HG03342 (cell line): ENCODE results near the gene LGR4.

Source experiments
- ATAC-seq: cut with Tn5 transposase; IDR thresholded peaks from one replicate; pipeline ENCODE4 v1.9.1; 2021; ENCODE audit warnings: mild to moderate bottlenecking, moderate library complexity; ENCODE audit not compliant: unreplicated experiment

LGR4 gene

DNA sequence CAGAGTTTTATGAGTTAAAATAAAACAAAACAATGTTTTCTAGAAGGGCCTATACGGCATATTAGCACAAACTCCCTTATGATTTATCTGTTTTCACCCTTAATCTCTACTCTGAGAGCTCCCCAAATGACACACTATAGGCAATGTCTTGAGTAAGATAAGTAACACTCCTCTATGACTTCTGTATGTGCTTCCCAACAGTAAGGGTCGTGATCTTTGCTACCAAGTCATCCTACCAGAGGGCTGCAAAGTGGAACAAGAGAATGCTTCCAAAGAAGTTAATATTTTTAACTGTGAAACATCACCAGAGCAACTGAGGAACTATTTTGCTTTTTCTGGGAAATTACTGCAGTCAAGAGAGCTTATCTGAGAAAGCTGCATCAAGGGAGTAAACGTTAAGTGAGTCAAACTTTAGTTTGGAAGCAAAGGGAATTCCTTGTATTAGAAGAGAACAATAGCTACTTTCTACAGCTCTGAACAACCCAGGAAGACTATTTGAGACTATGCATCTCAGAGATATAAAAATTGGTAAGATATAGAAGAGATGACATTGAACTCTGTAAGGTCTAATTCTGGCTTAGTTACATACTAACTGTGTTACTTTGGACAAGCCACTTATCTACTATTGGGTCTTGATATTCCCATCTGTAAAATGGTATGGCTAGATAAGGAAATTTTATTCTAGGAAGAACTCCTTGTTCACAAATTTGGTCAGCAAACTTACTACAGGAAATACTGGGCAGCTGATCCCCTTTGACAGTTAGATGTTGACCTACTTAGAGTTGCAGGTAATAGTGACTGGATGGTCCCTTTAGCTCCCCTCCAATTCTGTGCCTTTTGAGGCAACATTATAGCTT lies 65.9 kb downstream of the LGR4 start:
- ATAC-seq = no peak

DNA sequence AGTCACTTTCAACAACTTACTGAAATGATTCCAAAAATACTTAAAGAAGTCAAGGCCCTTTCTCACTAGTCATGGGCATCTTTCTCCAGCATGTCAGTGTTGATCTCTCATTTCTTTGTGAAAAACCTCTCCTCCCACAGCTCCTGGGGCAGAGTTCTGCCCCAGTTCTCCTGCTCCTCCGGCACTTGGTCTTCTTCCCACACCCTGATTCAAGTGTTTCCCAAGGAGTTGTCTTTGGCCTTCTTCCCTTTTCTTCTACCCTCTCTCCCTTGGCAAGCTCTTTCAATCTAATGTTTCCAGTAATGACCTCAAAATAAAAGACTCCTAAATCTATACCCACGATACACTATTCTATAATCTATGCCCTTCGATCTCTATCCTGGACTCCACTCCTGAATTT lies 67.5 kb downstream of the LGR4 start:
- no peak for ATAC-seq

DNA sequence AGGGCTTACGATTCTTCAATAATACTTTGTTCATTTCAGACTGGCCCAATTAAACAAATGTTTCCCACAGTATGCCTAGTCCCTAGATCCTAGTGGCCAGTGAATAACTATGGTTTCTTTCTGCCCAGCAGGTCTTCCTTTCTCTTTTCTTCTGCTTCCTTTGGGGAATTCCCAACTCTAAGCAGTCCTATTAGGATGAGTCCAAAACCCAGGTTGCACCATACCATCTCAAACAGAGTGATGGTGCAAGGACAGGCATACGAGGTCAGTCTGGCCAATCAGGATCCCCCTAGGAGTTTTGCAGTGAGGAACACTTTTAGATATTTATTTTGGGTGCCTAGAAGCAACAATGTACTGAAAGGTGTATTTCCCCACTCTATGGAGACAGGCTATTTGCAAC lies 68.2 kb downstream of the LGR4 start:
- ATAC-seq = no peak

DNA sequence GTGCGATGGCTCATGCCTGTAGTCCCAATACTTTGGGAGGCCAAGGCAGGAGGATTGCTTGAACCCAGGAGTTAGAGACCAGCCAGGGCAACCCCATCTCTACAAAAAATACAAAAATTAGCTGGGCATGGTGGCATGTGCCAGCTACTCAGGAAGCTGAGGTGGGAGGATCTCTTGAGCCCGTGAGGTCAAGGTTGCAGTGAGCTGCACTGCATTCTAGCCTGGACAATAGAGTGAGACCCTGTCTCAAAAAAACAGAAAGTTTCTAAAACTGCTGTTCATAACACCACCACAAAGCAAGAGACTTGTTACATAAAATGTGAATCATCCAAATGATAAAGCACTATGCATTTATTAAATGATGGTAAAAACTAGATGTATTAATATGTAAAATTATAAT lies 69.4 kb downstream of the LGR4 start:
- no peak for ATAC-seq

DNA sequence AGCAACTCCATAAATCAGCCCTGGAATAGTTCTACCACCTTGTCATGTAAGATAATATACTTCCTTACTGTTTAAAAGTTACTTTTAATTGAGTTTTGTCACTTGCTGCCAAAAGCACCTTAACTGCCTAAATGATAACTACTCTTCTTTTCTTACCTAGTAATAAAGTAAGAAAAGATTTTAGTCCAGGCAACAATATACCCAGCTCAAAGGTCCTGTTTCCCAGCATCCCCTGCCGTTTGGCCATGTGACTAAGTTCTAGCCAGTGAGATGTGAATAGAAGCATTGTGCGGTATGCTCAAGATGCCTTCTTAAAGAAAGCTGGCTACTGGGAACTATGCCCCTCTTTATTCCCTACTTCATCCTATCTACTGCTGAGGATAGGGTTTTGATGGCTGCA lies 70.1 kb downstream of the LGR4 start:
- ATAC-seq = no peak

DNA sequence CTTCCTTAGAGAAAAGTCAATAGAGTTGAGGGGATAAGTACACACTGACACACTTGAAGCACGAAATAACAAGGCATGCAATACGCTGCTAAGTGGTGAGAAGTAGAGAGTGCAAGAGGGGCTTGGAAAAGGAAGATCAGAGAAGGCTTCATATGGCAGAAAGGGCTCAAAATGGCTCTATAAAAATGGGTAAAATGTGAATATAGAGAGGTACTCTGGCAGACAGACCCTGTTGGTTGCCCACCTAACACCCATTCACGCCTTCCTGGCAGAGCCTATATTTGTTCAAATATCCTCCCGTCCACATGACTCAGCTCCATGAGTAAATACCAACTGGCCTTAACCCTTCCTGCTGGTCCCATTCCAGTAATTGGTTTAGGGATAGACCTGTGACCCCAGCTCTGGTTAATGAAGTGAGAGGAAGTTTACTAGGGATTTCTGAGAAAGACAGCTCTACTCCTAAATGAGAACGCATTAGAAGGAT lies 70.7 kb downstream of the LGR4 start:
- ATAC-seq = no peak

DNA sequence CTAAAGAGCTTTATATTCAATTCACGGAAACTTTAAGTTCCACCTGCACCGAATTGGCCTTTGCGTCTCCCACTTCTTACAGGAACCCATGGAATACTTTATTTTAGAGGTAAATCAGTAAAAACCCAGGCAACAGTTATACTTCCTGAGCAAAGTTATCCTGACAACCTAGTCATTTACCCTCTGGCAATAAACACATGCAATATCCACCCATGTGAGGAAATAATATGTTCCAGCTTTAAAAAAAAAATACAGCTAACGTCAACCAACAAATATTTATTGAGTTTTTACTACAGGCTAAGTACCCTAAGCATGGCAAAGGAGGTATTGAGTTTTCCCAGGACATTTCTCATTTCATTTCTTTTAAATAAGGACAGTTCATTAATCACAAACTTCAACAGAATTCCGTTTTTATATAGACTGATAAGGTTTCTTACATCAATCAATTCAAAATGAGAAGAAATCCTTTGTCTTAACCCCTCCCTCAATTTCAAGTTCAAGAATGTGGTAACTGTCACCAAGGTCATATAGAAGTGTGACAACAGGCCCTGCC lies 71.2 kb downstream of the LGR4 start:
- no peak for ATAC-seq

DNA sequence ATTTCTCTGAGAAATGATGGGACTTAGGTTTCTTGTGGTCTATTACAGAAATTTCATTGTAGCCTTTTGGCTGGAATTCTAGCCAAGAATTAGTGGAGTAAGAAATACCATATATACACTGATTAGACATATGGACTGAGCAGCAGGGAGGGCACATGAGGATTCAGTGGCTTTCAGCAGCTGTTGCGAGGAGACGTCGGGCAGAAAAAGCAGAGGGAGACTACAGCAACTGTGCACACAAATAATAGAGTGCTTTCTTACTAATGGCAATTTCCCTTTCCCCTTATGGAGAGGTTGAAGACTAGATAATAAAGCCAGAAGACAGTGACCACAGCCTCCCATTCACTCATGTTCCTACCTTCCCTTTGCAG lies 74.2 kb downstream of the LGR4 start:
- ATAC-seq = no peak

DNA sequence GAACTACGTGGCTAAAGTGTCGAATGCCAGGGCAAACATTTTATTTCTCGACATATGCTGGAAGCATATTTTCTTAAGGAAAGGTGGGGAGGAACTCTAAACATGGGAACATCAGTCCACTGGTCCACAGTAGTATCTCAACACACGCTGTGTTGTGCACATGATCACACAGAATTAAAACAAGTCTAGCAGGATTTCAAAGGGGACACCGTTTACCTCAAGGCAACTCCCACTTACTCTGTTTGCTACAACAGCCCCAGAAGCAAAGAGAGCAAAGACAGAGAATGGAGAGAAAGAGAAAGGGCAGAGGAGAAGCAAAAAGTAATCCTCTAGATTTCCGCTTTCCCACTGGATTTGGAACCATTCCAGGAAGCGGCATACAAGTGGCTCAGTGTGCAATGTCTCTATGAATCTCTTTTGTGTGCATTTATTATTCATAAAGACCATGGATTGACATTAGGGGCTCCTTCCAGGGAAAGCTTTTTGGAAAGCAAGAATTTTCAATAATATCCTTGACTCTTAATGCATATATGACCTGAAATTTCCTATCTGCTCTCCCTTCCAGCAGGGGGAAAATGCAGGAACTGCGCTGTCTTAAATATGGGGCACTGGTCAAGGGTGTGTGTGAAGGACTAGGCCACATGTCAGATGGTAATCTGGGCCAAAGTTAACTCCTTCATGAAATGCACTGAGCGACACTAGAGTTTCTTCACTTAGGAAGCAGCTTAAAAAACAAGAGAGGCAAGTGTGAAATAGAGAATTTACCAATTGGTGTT lies 74.8 kb downstream of the LGR4 start:
- ATAC-seq = no peak

DNA sequence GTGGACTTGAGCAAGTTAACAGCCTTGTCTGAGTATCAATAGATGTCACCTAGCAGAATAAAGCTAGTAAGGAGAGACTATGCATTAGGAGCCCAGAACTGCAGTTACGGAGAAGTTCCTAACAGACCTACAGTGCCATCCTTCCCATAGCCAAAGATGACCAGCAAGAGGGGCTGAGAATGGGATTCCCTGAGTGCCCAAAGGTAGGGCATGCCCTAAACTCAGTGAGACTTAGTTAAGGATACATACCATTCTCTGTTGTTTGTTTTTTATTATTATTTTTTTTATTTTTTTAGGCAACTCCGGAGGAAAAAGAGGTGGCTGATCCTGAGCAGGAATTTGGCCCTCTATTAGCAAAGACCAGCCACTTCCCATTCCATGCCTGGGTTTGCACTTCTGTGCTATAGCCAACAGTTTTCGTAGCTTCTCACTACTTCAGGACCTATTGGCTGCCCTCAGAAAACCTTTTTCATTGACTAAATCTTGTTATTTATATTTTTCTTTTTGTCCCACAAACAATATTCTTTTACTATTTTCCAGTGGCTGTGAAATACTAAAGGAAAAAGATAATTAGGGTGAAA lies 76.2 kb downstream of the LGR4 start:
- no peak for ATAC-seq

DNA sequence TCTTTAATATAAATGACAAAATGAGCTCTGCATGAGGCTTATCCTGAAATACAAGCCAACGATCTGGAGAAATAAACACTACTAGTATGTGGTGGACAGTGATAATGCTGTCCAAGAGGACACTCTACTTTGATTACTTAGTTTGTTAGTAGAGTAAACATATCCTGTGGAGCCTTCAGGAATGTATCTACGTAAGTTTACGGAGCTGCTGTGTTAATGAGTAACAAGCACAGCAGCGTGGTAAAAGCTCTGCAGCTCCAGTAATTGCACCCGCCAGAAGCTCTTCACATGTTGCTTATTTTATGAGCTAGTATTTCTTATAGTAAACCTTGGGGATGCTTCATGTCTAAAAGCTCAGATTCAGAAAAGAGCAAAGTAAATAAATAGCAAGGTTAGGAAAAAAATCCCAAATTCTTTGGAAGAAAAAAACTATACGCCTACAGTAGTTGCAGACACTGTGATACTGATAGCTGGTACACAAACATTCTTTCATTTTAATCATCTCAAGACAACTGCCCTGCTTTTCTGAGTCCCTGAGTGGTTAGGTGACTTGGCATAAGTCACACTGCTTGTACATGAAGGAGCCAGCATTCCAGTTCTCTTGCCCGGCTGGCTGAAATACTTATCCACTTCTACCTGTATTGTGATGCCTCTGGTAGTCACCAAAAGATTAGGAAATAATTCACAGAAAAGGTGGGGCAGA lies 76.9 kb downstream of the LGR4 start:
- no peak for ATAC-seq

DNA sequence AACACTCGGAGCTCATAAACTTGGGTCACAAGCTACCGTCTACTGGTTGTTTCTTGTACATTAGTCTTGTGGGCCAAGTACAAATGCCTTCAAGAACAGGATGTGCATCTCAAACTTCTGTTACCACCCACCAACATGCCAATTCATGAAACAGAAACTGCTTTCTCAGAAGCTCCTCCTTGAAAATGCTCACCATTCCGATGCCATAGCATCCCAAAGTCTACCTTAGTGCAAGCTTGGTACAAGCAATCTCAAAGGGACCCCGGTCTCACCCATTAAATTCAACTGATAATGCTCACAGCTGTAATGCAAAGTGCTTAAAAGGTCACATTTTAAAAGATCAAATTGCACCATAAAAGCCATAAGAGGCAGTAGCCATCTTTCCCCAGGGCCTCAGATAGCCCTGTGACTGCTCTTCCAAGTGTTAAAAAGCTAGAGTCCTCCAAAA lies 77.8 kb downstream of the LGR4 start:
- no peak for ATAC-seq

DNA sequence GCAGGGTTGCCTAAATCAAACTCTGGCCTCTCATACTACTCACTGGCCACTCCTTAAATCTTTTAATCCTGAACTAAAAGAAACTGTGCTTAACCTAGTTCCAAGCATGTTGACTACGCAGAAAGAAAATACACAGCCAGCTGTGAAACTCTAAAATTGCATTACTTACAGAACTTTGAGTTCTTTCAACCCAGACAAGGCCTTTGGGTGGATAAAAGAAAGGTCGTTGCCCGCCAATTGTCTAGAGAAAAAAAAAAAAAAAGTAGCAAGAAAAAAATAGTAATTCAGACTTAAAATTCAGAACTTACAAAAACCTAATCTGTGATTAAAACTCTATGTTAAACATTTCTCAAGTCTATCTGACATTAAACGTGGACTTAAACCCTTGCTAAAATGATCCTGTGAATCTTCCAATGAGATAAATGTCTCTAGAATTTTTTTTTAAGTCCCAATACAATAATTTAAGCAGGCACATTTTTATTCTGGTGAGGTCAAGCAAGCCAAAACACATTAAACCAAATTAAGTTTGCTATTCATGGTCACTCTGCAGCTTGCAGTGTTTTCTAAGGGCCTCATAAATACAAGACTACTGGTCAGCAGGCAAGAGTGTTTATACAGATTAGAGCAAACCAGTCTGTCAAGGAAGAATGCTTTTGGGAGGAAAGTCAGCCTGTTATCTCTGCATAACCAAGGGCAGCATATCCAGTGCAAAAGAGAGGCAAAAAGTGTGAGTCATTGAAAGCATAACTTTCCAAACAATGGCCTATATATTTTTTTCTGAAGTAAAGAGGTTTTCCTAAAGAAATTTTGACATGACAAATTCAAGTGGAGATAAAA lies 80.1 kb downstream of the LGR4 start:
- no peak for ATAC-seq

DNA sequence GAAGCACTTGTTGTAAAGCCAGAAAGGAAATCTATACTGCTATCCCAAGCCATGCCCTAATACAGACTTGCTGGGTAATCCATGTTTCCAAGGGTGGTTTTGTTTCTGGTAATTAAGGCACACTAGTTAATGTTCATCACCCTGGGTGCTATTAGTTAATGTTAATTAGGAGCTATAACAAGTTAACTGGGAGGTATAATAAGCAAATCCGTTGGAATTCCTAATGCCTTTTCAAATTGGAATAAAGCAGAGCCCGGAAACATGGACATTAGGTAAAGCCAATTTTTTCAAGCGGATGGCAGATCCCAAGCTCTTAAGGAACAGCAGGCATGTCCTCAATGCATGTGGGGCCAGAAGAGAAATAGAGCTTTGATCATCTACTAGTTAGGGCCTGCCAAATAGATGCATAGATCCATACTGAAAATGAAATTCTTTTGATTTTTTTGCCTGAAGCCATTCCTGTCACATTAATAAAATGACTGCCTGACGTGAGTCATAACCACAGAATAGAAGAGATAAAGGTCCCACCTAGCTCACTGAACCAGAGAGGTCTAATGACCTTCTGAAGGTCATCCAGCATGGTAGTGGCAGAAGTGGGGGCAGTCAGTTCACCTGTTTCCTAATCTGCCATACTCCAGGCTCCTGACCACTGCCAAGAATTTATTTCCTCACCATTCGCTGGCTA lies 81.1 kb downstream of the LGR4 start:
- no peak for ATAC-seq

DNA sequence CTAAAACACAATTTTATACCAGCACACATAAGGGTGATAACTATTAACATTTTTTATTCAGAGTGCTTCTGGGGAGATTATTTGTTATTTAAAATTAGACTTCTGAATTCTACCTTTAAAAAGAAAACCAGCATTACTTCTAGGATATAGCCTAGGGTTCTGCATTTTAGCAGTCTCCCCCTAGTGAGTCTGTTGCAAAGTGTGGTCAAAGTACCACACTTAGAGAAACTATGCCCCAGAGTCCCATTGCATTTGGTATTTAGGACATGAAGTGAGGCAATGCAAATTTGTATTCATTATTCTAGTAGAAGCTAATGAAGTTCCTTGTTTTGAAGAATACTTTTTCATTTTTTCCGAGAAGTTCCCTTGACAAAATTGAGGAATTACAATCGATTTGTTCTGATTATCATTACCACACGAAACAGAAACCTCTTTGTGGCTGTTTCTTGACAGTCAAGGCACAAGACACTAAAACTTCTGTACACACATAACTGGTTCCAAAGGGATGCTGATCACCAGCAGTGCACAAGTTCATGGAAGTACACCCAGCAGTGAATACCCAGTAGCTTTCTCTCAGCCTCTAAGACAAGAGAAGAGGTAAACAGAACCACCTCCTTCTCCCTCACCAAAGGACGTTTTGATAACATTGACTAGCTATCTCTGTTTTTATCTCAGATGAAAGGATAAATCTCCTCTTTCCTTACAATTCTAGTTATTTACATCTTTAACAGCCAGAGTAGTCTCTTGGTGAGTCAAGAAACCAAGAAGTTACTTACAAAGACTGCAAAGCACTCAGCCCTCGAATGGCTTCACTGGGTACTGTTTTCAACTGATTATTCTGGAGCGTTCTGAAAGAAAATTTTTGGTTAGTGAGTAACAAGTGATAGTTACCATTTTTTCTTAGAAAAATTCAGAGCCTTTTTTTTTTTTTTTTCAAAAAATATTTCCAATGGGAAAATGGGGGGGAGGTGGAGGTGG lies 82.0 kb downstream of the LGR4 start:
- ATAC-seq = no peak

DNA sequence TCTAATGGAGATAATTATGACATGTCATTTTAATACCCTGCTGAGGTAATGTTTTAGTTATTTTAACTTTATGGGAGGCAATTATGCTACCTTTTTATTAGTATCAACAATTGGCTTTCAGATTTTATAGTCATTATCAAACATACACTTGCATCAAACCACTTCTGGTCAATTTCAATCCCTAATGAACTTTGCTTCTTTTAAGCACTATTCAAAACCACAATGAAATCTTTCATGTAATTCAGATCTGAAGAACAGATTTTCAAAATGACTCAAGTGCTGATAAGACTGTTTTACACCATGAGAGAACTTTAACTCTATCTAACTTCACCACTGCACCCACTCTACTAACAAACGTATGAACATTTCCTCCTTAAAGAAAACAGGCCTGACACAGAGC lies 83.7 kb downstream of the LGR4 start:
- no peak for ATAC-seq

DNA sequence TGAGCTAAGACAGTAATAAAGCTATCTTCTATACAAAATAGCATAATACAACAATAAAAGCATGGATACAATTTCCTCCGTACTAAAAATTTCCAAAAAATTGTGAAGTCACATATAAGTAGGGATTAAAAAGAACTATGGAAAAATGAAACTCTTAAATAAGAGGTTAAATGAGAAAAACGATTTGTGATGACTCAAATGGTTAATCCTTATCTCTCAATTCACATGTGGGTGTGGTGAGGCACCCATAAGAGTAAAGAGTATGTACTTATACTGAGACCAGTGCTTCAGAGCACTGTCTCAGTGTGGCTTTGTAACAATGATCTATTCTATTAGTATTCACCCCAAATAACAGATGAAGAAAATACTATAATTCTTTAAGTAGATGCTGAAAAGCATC lies 84.6 kb downstream of the LGR4 start:
- no peak for ATAC-seq

DNA sequence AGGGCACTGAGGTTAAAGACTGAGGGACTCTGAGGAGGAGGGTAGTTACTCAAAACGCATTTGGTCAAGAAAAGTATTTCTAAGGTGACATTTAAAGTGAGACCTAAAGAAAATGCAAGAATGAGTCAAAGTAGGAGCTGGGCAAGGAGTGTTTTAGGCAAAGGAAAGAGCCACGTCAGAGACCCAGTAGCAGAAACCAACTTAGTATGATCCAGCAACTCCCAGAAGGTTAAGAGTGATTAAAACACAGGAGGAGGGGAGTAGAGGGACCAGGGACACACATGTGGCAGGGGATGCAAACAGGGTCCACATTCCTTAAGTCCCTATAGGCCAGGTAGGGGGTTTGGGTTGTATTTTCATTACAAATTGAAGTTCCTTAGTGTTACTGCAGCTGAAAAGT lies 85.2 kb downstream of the LGR4 start:
- ATAC-seq = no peak
